SK-N-SH (cell line): ENCODE data around the gene AFF1. TPM values are rescaled to one million over a fixed set of nuclear protein-coding genes. Genes with fewer than 3 reads are reported as not detected.

Experiments used
- CTCF ChIA-PET: fragments of 300-600, 350-600 bp; formaldehyde crosslinking; extraction: SDS; loops from one replicate; lab custom pipeline; 2021; lab: Yijun Ruan, JAX
- POLR2A ChIA-PET: fragments of 350-600 bp; sonication (Branson Sonifier 250); formaldehyde crosslinking; extraction: SDS; loops from one replicate; lab custom pipeline; 2020; ENCODE audit warnings: antibody characterized with exemption, inconsistent platforms; lab: Yijun Ruan, JAX
- DNase-seq: peaks from one replicate; pipeline ENCODE4 v3.0.0; 2012
- H2AFZ ChIP-seq: fragments of 200-600 bp; sonication (generic); 2 replicates; pipeline ENCODE4 v1.8.1; 2016; ENCODE audit warnings: antibody characterized with exemption, mild to moderate bottlenecking, low read depth
- H3F3A ChIP-seq: fragments of 200-600 bp; sonication (generic); replicated peaks from 2 replicates; pipeline ENCODE3; 2016; ENCODE audit warnings: antibody characterized with exemption, mild to moderate bottlenecking; ENCODE audit not compliant: insufficient read depth
- H3K27ac ChIP-seq, 2 experiments: fragments of 200-500 bp in 1 of 2; fragments of 200-600 bp in 1 of 2; sonication (Bioruptor generic) in 1 of 2; sonication (generic), shearing (Covaris generic) in 1 of 2; 2 replicates each; pipeline versions ENCODE4 v1.5.1 to v1.6.1; 2014 to 2016; ENCODE audit warnings: low read depth in 2 of 2, inconsistent platforms in 1 of 2, low read length in 1 of 2, mild to moderate bottlenecking in 1 of 2, mixed read lengths in 1 of 2
- H3K27me3 ChIP-seq: fragments of 200-600 bp; sonication (generic), shearing (Covaris generic); 2 replicates; pipeline ENCODE4 v1.6.1; 2016; ENCODE audit warnings: mixed run types; ENCODE audit not compliant: insufficient read depth
- H3K36me3 ChIP-seq, 2 experiments: fragments of 200-500 bp in 1 of 2; fragments of 200-600 bp in 1 of 2; sonication (Bioruptor generic) in 1 of 2; sonication (generic) in 1 of 2; replicated peaks in 1 of 2; 2 replicates each; pipeline versions ENCODE3 to v1.5.1; 2014 to 2016; ENCODE audit warnings: low read length in 1 of 2, mild to moderate bottlenecking in 1 of 2; ENCODE audit not compliant: insufficient read depth in 2 of 2, control insufficient read depth in 1 of 2
- H3K4me1 ChIP-seq, 2 experiments: fragments of 200-500 bp in 1 of 2; fragments of 200-600 bp in 1 of 2; sonication (Bioruptor generic) in 1 of 2; sonication (generic), shearing (Covaris generic) in 1 of 2; 2 replicates each; pipeline versions ENCODE4 v1.5.1 to v1.6.1; 2014 to 2016; ENCODE audit warnings: low read depth in 1 of 2, low read length in 1 of 2, mixed run types in 1 of 2; ENCODE audit not compliant: insufficient read depth in 2 of 2, control insufficient read depth in 1 of 2
- H3K4me2 ChIP-seq: fragments of 200-600 bp; sonication (generic), shearing (Covaris generic); 2 replicates; pipeline ENCODE4 v1.6.1; 2017; ENCODE audit warnings: mixed run types
- H3K4me3 ChIP-seq, 2 experiments: fragments of 200-500 bp in 1 of 2; fragments of 200-600 bp in 1 of 2; sonication (Bioruptor generic) in 1 of 2; sonication (generic), shearing (Covaris generic) in 1 of 2; 2 replicates each; pipeline versions ENCODE4 v1.5.1 to v1.8.1; 2014 to 2016; ENCODE audit warnings: low read depth in 2 of 2, inconsistent platforms in 1 of 2, low read length in 1 of 2, mild to moderate bottlenecking in 1 of 2, mixed read lengths in 1 of 2, moderate library complexity in 1 of 2
- H3K79me2 ChIP-seq: fragments of 200-600 bp; sonication (generic); 2 replicates; pipeline ENCODE4 v1.8.1; 2017; ENCODE audit warnings: mild to moderate bottlenecking; ENCODE audit not compliant: insufficient read depth
- H3K9ac ChIP-seq: fragments of 200-600 bp; sonication (generic); 2 replicates; pipeline ENCODE4 v1.6.1; 2017; ENCODE audit warnings: mixed run types
- H3K9me2 ChIP-seq: fragments of 200-600 bp; sonication (generic); 2 replicates; pipeline ENCODE4 v1.6.1; 2017; ENCODE audit warnings: mixed run types
- H3K9me3 ChIP-seq: fragments of 200-600 bp; sonication (generic); 2 replicates; pipeline ENCODE4 v1.6.1; 2017; ENCODE audit warnings: mixed run types, mild to moderate bottlenecking, moderate library complexity
- H4K20me1 ChIP-seq: fragments of 200-600 bp; sonication (generic); 2 replicates; pipeline ENCODE4 v1.6.1; 2017; ENCODE audit warnings: mild to moderate bottlenecking, mixed run types; ENCODE audit not compliant: insufficient read depth
- CHD2 ChIP-seq: fragments of 150-350 bp; IDR thresholded peaks from 2 replicates; pipeline ENCODE4 v1.6.1; 2018; ENCODE audit warnings: low read length; ENCODE audit not compliant: partially characterized antibody
- EP300 ChIP-seq, 2 experiments: IDR thresholded peaks; 2 replicates each; pipeline versions ENCODE4 v1.4.0 to v1.6.1; 2012; ENCODE audit warnings: borderline replicate concordance in 1 of 2, low read depth in 1 of 2, low read length in 1 of 2
- GATA2 ChIP-seq: sonication (generic); formaldehyde crosslinking; IDR thresholded peaks from 2 replicates; pipeline ENCODE4 v1.5.0; 2020; ENCODE audit warnings: mild to moderate bottlenecking, missing genetic modification reagents
- JUND ChIP-seq: IDR thresholded peaks from 2 replicates; pipeline ENCODE4 v1.4.0; 2012
- MXI1 ChIP-seq: IDR thresholded peaks from 2 replicates; pipeline ENCODE4 v1.6.1; 2012; ENCODE audit warnings: mild to moderate bottlenecking, low read depth, low read length, improper control_type of control experiment
- NFIC ChIP-seq: IDR thresholded peaks from 2 replicates; pipeline ENCODE4 v1.4.0; 2012; ENCODE audit warnings: borderline replicate concordance
- NRF1 ChIP-seq: IDR thresholded peaks from 2 replicates; pipeline ENCODE4 v1.6.1; 2012; ENCODE audit warnings: low read depth, mild to moderate bottlenecking, low read length
- RAD21 ChIP-seq: IDR thresholded peaks from 2 replicates; pipeline ENCODE4 v1.6.1; 2012; ENCODE audit warnings: mild to moderate bottlenecking, low read length
- RCOR1 ChIP-seq: fragments of 150-350 bp; IDR thresholded peaks from 2 replicates; pipeline ENCODE4 v1.6.1; 2017; ENCODE audit warnings: antibody characterized with exemption, low read length
- RXRA ChIP-seq: IDR thresholded peaks from 2 replicates; pipeline ENCODE4 v1.4.0; 2012; ENCODE audit warnings: low read depth, mild to moderate bottlenecking, borderline replicate concordance
- TCF12 ChIP-seq: IDR thresholded peaks from 2 replicates; pipeline ENCODE4 v1.4.0; 2012
- WGBS: methylation state at CpG from one replicate; pipeline ENCODE4 v1.1.6; 2017; ENCODE audit warnings: low lambda C conversion rate; 5-methylcytosine and 5-hydroxymethylcytosine counted together
- polyA plus RNA-seq, 3 experiments: library from polyadenylated mRNA; depleted of rRNA; stranded (reverse); fragments of >200 nt; gene quantifications; 2 replicates each; pipeline ENCODE4 v1.2.3, GENCODE V29; 2012
- TF ChIP-seq, protein P1 (sequence below): IDR thresholded peaks from 2 replicates; pipeline ENCODE4; 2012
- TF ChIP-seq, protein P2 (sequence below): fragments of 200-600 bp; sonication (generic); IDR thresholded peaks from 2 replicates; pipeline ENCODE4 v1.6.1; 2017; ENCODE audit warnings: antibody characterized with exemption, mild to moderate bottlenecking, moderate library complexity

The AFF1 gene
- polyA plus RNA-seq, 1 of the 3 experiments (the other 2 are of a cell fraction), result 2.7 TPM

DNA sequence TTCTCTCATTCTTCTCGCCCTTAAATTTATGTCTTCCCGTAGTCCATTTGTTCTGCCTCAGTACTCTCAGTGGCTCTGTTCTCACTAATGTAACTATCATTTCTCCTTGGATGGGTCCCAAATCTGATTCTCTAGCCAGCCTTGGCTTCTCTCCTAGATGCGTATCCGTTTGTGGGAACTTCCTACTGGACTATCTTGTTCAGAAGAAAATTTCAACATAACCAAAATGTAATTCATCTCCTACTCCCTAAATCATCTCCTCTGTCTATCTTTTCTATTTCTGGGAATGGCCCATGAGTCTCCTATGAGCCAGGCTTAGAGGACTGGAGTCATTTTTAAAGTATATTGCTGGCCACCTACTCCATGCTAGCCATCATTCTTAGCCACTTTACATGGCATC lies 38.2 kb upstream of the AFF1 start:
- H3K4me2 ChIP-seq, result no peak overlapping the region
- no peak overlapping the region; a peak in 1 of 4 replicates for H3K27ac ChIP-seq
- DNase-seq, result peak; percentile 32
- no peaks in the 10 kb centered on the region for H3K9me2 ChIP-seq
- no peaks in the 10 kb centered on the region for H3K36me3 ChIP-seq
- ChIA-PET POLR2A (no interaction called here), CTCF (interaction anchor here (0.6 to 21.7 kb wide), 10 partner anchors 26 to 413 kb away, joined by 3 to 294 read pairs (median 3); no protein-coding TSS in a partner anchor)
- 13% methylated on average over 4 of the region's 4 CpGs for WGBS
- H3K9me3 ChIP-seq, result no peaks in the 10 kb centered on the region
- H3K27me3 ChIP-seq, result no peaks in the 10 kb centered on the region
- H4K20me1 ChIP-seq, result no peaks in the 10 kb centered on the region
- no peak overlapping the region for H3K9ac ChIP-seq
- H2AFZ ChIP-seq, result no peak overlapping the region
- H3F3A ChIP-seq, result peaks cover 11% of the 10 kb centered on the region
- peaks cover 3 to 7% of the 10 kb centered on the region in 2 experiments; a peak in 2 of 4 replicates for H3K4me1 ChIP-seq
- no peaks in the 10 kb centered on the region for H3K79me2 ChIP-seq
- no peak overlapping the region for H3K4me3 ChIP-seq
- peak; percentile 27; the same call in 1 of the 2 replicates for TF ChIP-seq TCF12
- TF ChIP-seq GATA2 (CRISPR knock-in tag), result peak; percentile 53; the same call in 1 of the 2 replicates
- peak; percentile 76; the same call in 1 of the 2 replicates for TF ChIP-seq RCOR1
- TF ChIP-seq, protein P1, sequence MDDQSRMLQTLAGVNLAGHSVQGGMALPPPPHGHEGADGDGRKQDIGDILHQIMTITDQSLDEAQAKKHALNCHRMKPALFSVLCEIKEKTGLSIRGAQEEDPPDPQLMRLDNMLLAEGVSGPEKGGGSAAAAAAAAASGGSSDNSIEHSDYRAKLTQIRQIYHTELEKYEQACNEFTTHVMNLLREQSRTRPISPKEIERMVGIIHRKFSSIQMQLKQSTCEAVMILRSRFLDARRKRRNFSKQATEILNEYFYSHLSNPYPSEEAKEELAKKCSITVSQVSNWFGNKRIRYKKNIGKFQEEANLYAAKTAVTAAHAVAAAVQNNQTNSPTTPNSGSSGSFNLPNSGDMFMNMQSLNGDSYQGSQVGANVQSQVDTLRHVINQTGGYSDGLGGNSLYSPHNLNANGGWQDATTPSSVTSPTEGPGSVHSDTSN, result 0 out of 2 replicates have a peak, but pooled peaks have one; percentile 40
- peak in 1 of 2 experiments; percentile 13; a peak in 1 of 4 replicates for TF ChIP-seq EP300 (IDR thresholded peaks at IDR 0.05; ENCODE audit: borderline replicate concordance in 1 of 2, low read depth in 1 of 2, low read length in 1 of 2)
- TF ChIP-seq JUND, result 0 out of 2 replicates have a peak, but pooled peaks have one; percentile 7
- no peak for TF ChIP-seq CHD2
- TF ChIP-seq RXRA, result no peak
- TF ChIP-seq NFIC, result peak; percentile 74

DNA sequence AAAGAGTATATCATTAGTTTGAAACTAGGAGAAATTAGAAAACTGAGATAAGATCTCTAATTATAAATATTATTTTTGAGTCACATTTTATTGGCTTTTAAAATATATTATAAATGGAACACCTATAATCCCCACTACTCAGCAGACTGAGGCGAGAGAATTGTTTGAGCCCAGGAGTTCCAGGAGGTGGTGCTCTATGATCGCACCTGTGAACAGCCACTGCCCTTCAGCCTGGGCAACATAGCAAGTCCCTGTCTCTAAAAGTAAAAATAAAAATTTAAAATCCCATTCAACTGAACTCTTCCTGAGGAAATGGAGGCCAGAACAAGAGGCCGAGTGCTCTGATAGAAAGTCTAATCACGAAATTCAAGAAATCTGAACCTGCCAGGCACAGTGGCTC lies 36.2 kb upstream of the AFF1 start:
- Histone ChIP-seq H3K9me2 (no peaks in the 10 kb centered on the region), H3K4me2 (no peak overlapping the region), H3K9me3 (no peaks in the 10 kb centered on the region), H3K27ac (no peak overlapping the region), H2AFZ (no peak overlapping the region), H3K4me1 (peaks cover 0 to 3% of the 10 kb centered on the region in 2 experiments; a peak in 1 of 4 replicates), H3K36me3 (no peaks in the 10 kb centered on the region), H3K79me2 (no peaks in the 10 kb centered on the region), H3F3A (peaks cover 11% of the 10 kb centered on the region), H3K9ac (no peak overlapping the region), H3K4me3 (no peak overlapping the region), H4K20me1 (no peaks in the 10 kb centered on the region), H3K27me3 (no peaks in the 10 kb centered on the region)
- no peak for DNase-seq
- CTCF ChIA-PET, result interaction anchor here (0.8 to 21.7 kb wide), 3 partner anchors 11 to 400 kb away, joined by 4 to 294 read pairs (median 4); no protein-coding TSS in a partner anchor
- 94% methylated on average over 4 of the region's 4 CpGs for WGBS
- TF ChIP-seq, protein P2, sequence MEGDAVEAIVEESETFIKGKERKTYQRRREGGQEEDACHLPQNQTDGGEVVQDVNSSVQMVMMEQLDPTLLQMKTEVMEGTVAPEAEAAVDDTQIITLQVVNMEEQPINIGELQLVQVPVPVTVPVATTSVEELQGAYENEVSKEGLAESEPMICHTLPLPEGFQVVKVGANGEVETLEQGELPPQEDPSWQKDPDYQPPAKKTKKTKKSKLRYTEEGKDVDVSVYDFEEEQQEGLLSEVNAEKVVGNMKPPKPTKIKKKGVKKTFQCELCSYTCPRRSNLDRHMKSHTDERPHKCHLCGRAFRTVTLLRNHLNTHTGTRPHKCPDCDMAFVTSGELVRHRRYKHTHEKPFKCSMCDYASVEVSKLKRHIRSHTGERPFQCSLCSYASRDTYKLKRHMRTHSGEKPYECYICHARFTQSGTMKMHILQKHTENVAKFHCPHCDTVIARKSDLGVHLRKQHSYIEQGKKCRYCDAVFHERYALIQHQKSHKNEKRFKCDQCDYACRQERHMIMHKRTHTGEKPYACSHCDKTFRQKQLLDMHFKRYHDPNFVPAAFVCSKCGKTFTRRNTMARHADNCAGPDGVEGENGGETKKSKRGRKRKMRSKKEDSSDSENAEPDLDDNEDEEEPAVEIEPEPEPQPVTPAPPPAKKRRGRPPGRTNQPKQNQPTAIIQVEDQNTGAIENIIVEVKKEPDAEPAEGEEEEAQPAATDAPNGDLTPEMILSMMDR, result peak; percentile 24
- TF ChIP-seq RAD21 (peak; percentile 50), MXI1 (no peak), NRF1 (no peak)
- POLR2A ChIA-PET, result no interaction called here
